Endothelial cell of umbilical vein (primary cell): ENCODE data around the gene MGST1. TPM values are rescaled to one million over a fixed set of nuclear protein-coding genes. Genes with fewer than 3 reads are reported as not detected.

Experiments
- BruUV-seq: library from RNA; stranded (reverse); fragments of 400-500 nt; replicated peaks from 2 replicates; lab custom pipeline; 2021; lab: Mats Ljungman, UMichigan
- CTCF ChIA-PET: fragments of 300-600, 350-600 bp; sonication (Branson Sonifier 250); formaldehyde crosslinking; loops from one replicate; lab custom pipeline; 2021; ENCODE audit warnings: antibody characterized with exemption, inconsistent platforms; lab: Charles Lee
- POLR2A ChIA-PET: fragments of 300-600, 350-600 bp; sonication (Branson Sonifier 250); formaldehyde crosslinking; loops from one replicate; lab custom pipeline; 2021; ENCODE audit warnings: antibody characterized with exemption, inconsistent platforms; lab: Charles Lee
- DNase-seq: peaks from one replicate; pipeline ENCODE4 v3.0.0-alpha.2; 2011; ENCODE audit warnings: low read depth, low spot score
- FAIRE-seq: peaks from 2 replicates; lab custom pipeline; 2011; peaks lifted over from hg19 to GRCh38; lab: Jason Lieb, UNC
- H2AFZ ChIP-seq: 2 replicates; pipeline ENCODE4 v1.6.0; 2012; ENCODE audit warnings: low read depth, low read length, control low read depth, inconsistent platforms
- H3K27ac ChIP-seq: 2 replicates; pipeline ENCODE4 v1.5.1; 2011; ENCODE audit warnings: low read depth, mild to moderate bottlenecking, control low read depth, low read length, moderate library complexity; ENCODE audit not compliant: insufficient read depth
- H3K27me3 ChIP-seq, 2 experiments: 2 replicates each; pipeline versions ENCODE4 v1.6.0 to v1.6.1; 2011; ENCODE audit warnings: low read length in 2 of 2, mixed read lengths in 1 of 2; ENCODE audit not compliant: control insufficient read depth in 2 of 2, insufficient read depth in 2 of 2
- H3K36me3 ChIP-seq, 2 experiments: 2 replicates in 1 of 2; 3 replicates in 1 of 2; pipeline ENCODE4 v1.5.1; 2011; ENCODE audit warnings: low read length in 2 of 2, mild to moderate bottlenecking in 1 of 2, moderate library complexity in 1 of 2; ENCODE audit not compliant: control insufficient read depth in 2 of 2, insufficient read depth in 2 of 2; ENCODE audit errors: extremely low read depth in 1 of 2
- H3K4me1 ChIP-seq: 3 replicates; pipeline ENCODE4 v1.5.1; 2011; ENCODE audit warnings: mild to moderate bottlenecking, low read length; ENCODE audit not compliant: control insufficient read depth, insufficient read depth; ENCODE audit errors: extremely low read depth
- H3K4me2 ChIP-seq: 2 replicates; pipeline ENCODE4 v1.6.1; 2011; ENCODE audit warnings: low read length, control low read depth, mixed read lengths; ENCODE audit not compliant: insufficient read depth
- H3K4me3 ChIP-seq, 3 experiments: fragments of 200-600 bp in 1 of 3; sonication (generic), shearing (Covaris generic) in 1 of 3; replicated peaks in 1 of 3; 2 replicates each; pipeline ENCODE4 v1.5.1; 2011 to 2016; ENCODE audit warnings: control low read depth in 3 of 3, low read length in 3 of 3, mild to moderate bottlenecking in 2 of 3, inconsistent platforms in 1 of 3, low read depth in 1 of 3, moderate library complexity in 1 of 3; ENCODE audit not compliant: insufficient read depth in 1 of 3
- H3K79me2 ChIP-seq: 2 replicates; pipeline ENCODE4 v1.6.0; 2012; ENCODE audit warnings: low read length, inconsistent platforms; ENCODE audit not compliant: control insufficient read depth, insufficient read depth
- H3K9ac ChIP-seq: replicated peaks from 2 replicates; pipeline ENCODE3; 2011; ENCODE audit warnings: low read length, control low read depth; ENCODE audit not compliant: insufficient read depth; ENCODE audit errors: extremely low read depth
- H3K9me1 ChIP-seq: replicated peaks from 3 replicates; pipeline ENCODE4 v1.6.0; 2011; ENCODE audit warnings: mild to moderate bottlenecking, low read length; ENCODE audit not compliant: control insufficient read depth, insufficient read depth; ENCODE audit errors: extremely low read depth
- H3K9me3 ChIP-seq: replicated peaks from 2 replicates; pipeline ENCODE4 v1.5.1; 2012; ENCODE audit warnings: low read length, inconsistent platforms; ENCODE audit not compliant: control insufficient read depth, insufficient read depth
- H4K20me1 ChIP-seq: replicated peaks from 2 replicates; pipeline ENCODE3; 2011; ENCODE audit warnings: mild to moderate bottlenecking, low read length; ENCODE audit not compliant: control insufficient read depth, insufficient read depth; ENCODE audit errors: extremely low read depth
- EZH2 ChIP-seq: IDR thresholded peaks from 2 replicates; pipeline ENCODE4 v1.6.1; 2012; ENCODE audit warnings: borderline replicate concordance, low read depth, mild to moderate bottlenecking, moderate library complexity, low read length, inconsistent platforms; ENCODE audit not compliant: severe bottlenecking
- FOS ChIP-seq: IDR thresholded peaks from 2 replicates; pipeline ENCODE4 v1.6.1; 2011; ENCODE audit warnings: mild to moderate bottlenecking, low read length, moderate library complexity, borderline replicate concordance; ENCODE audit not compliant: insufficient read depth
- GATA2 ChIP-seq: IDR thresholded peaks from 2 replicates; pipeline ENCODE4 v1.7.0; 2011; ENCODE audit warnings: low read depth, mild to moderate bottlenecking, moderate library complexity, mixed read lengths, low read length; ENCODE audit not compliant: insufficient read length, insufficient read depth
- JUN ChIP-seq: IDR thresholded peaks from 2 replicates; pipeline ENCODE4 v1.6.1; 2011; ENCODE audit warnings: borderline replicate concordance, low read depth; ENCODE audit not compliant: insufficient read length, insufficient read depth
- MYC ChIP-seq: IDR thresholded peaks from one replicate; pipeline ENCODE4 v1.6.1; 2011; ENCODE audit warnings: mild to moderate bottlenecking, low read depth, low read length
- POLR2A ChIP-seq: IDR thresholded peaks from 2 replicates; pipeline ENCODE4 v1.6.1; 2012; ENCODE audit warnings: low read depth, mild to moderate bottlenecking, control low read depth, low read length
- POLR2AphosphoS5 ChIP-seq: IDR thresholded peaks from 2 replicates; pipeline ENCODE4 v1.6.1; 2012; ENCODE audit warnings: low read depth, mild to moderate bottlenecking, control low read depth, low read length, moderate library complexity; ENCODE audit not compliant: insufficient read depth
- dilution Hi-C: fragments of 300-500 bp; cut with MboI; formaldehyde crosslinking; loops from one replicate; pipeline ENCODE4 v1.15.0; 2019; ENCODE audit warnings: low sequenced_read_pairs; ENCODE audit not compliant: extremely low pct_ligation_motif_present
- intact Hi-C: fragments of 100-400 bp; cut with micrococcal nuclease; formaldehyde crosslinking; loops from one replicate; pipeline ENCODE4 v1.10.0; 2022
- polyA plus RNA-seq, 4 experiments: library from polyadenylated mRNA; depleted of rRNA in 3 of 4; stranded (reverse) in 3 of 4; unstranded in 1 of 4; fragments of >200 nt; gene quantifications; 2 replicates each; pipeline versions ENCODE4 v1.2.1 to v1.2.3, GENCODE V29; 2011 to 2012; ENCODE audit warnings: missing spikeins in 1 of 4
- total RNA-seq: library from RNA; stranded (reverse); gene quantifications from 2 replicates; pipeline ENCODE4 v1.2.3, GENCODE V29; 2021
- TF ChIP-seq, protein P1 (sequence below): IDR thresholded peaks from 2 replicates; pipeline ENCODE4 v1.6.1; 2011; ENCODE audit not compliant: insufficient read depth, insufficient read length
- TF ChIP-seq, protein P2 (sequence below), 2 donors: IDR thresholded peaks; 1 replicate in 1 of 2; 2 replicates in 1 of 2; pipeline ENCODE4 v1.5.1; 2011; ENCODE audit warnings: low read length in 2 of 2, mild to moderate bottlenecking in 2 of 2, moderate library complexity in 2 of 2, control low read depth in 1 of 2, inconsistent platforms in 1 of 2, low read depth in 1 of 2; ENCODE audit not compliant: insufficient read depth in 1 of 2; ENCODE audit errors: extremely low read depth in 1 of 2

The MGST1 gene
- total and polyA plus RNA-seq, 2 donors (not counting 3 experiments of a cell fraction or from before 2014, with no cell fraction given): 131 to 170 TPM

DNA sequence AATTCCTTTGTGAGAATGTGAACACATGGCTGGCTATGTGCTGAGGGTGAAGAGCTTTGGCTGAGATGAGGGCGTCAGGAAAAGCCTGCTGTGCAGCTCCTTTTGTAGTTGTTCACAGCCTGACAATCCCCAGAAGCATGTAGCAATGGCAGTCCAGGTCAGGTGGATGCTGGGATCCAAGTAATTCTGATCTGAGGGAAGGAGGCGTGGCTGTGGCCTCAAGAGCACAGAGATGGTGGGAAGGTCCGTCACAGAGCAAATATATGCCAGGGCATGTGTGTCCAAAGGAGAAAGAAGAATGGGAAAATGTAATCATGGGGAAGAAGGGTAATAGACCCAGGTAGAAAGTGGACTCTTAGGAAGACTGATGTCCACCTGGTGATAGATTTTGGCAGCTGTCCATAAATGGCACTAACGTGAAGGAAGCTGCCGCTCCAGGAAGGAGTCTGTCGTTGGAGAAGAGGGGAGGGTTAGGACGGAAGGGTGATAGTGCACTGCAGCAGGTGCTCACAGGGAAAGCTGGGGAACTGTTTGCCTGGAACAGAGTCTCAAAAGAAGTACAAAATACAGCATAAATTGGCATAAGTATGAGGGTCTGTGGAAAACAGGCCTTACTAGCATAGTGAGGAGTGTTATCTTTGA is 13.8 kb downstream of the MGST1 start:
- H2AFZ ChIP-seq: no peak overlapping the region
- H3K36me3 ChIP-seq: peaks cover 0 to 23% of the 10 kb centered on the region in 2 experiments
- no peak for TF ChIP-seq MYC
- TF ChIP-seq, protein P1, sequence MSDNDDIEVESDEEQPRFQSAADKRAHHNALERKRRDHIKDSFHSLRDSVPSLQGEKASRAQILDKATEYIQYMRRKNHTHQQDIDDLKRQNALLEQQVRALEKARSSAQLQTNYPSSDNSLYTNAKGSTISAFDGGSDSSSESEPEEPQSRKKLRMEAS: no peak
- POLR2A ChIA-PET: no interaction called here
- dilution Hi-C loops: no loop called here
- no peak for FAIRE-seq
- CTCF ChIA-PET: interaction anchor here (1.0 to 1.4 kb wide), 2 partner anchors 366 to 379 kb away, joined by 3 to 8 read pairs; no protein-coding TSS in a partner anchor
- intact Hi-C loops: loop anchor here (5.0 kb wide), 1 partner anchor 284 kb away; no protein-coding TSS in a partner anchor
- no peak overlapping the region for H3K27ac ChIP-seq
- H3K4me2 ChIP-seq: no peak overlapping the region
- no peak for DNase-seq
- BruUV-seq: no TSS peak
- H3K79me2 ChIP-seq: peaks cover 11% of the 10 kb centered on the region
- H3K4me1 ChIP-seq: no peaks in the 10 kb centered on the region
- H4K20me1 ChIP-seq: no peaks in the 10 kb centered on the region
- no peaks in the 10 kb centered on the region for H3K9me1 ChIP-seq
- no peak overlapping the region for H3K4me3 ChIP-seq
- no peak overlapping the region for H3K9ac ChIP-seq
- H3K27me3 ChIP-seq: no peaks in the 10 kb centered on the region
- no peaks in the 10 kb centered on the region for H3K9me3 ChIP-seq

DNA sequence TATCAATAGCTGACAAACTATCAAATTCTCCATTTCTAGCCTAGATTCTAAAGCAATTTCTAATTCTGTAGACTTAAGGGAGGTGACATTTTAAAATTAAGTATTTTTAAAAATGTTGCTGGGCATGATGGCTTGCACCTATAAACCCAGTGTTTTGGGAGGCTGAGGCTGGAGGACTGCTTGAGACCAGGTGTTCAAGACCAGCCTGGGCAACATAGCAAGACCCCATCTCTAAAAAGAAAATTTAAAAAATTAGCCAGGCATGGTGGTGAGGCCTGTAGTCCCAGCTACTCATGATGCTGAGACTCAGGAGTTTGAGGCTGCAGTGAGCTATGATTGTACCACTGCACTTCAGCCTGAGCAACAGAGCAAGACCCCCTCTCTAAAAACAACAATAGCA is 15.1 kb downstream of the MGST1 start:
- DNase-seq: no peak
- Histone ChIP-seq H3K27me3 (no peaks in the 10 kb centered on the region), H3K27ac (no peak overlapping the region), H3K9ac (no peak overlapping the region), H3K36me3 (peaks cover 0 to 18% of the 10 kb centered on the region in 2 experiments), H3K9me1 (no peaks in the 10 kb centered on the region), H3K9me3 (no peaks in the 10 kb centered on the region), H2AFZ (no peak overlapping the region), H3K4me2 (no peak overlapping the region), H3K79me2 (peaks cover 6% of the 10 kb centered on the region), H3K4me3 (no peak overlapping the region), H3K4me1 (no peaks in the 10 kb centered on the region), H4K20me1 (no peaks in the 10 kb centered on the region)
- BruUV-seq: no TSS peak
- ChIA-PET CTCF (interaction anchor here (1.2 kb wide), 1 partner anchor 9 kb away, joined by 3 read pairs; no protein-coding TSS in a partner anchor), POLR2A (no interaction called here)
- TF ChIP-seq, protein P1: no peak
- TF ChIP-seq FOS (no peak), MYC (no peak), JUN (no peak), EZH2 (no peak), POLR2AphosphoS5 (no peak), POLR2A (no peak), GATA2 (no peak)
- TF ChIP-seq, protein P2, sequence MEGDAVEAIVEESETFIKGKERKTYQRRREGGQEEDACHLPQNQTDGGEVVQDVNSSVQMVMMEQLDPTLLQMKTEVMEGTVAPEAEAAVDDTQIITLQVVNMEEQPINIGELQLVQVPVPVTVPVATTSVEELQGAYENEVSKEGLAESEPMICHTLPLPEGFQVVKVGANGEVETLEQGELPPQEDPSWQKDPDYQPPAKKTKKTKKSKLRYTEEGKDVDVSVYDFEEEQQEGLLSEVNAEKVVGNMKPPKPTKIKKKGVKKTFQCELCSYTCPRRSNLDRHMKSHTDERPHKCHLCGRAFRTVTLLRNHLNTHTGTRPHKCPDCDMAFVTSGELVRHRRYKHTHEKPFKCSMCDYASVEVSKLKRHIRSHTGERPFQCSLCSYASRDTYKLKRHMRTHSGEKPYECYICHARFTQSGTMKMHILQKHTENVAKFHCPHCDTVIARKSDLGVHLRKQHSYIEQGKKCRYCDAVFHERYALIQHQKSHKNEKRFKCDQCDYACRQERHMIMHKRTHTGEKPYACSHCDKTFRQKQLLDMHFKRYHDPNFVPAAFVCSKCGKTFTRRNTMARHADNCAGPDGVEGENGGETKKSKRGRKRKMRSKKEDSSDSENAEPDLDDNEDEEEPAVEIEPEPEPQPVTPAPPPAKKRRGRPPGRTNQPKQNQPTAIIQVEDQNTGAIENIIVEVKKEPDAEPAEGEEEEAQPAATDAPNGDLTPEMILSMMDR (IDR thresholded peaks at IDR 0.05; ENCODE audit: extremely low read depth in 1 of 2, insufficient read depth in 1 of 2, low read depth in 1 of 2, low read length in 2 of 2): no peak
- intact Hi-C loops: loop anchor here (5.0 kb wide), 1 partner anchor 285 kb away; no protein-coding TSS in a partner anchor
- FAIRE-seq: no peak
- dilution Hi-C loops: no loop called here
